NCI-H2196 (cell line): Measurements from ENCODE around the gene LYL1.

Experiments
- DNase-seq: peaks from one replicate; lab custom pipeline; 2025; ENCODE audit not compliant: unreplicated experiment; lab: John Stamatoyannopoulos, UW

Gene LYL1

DNA sequence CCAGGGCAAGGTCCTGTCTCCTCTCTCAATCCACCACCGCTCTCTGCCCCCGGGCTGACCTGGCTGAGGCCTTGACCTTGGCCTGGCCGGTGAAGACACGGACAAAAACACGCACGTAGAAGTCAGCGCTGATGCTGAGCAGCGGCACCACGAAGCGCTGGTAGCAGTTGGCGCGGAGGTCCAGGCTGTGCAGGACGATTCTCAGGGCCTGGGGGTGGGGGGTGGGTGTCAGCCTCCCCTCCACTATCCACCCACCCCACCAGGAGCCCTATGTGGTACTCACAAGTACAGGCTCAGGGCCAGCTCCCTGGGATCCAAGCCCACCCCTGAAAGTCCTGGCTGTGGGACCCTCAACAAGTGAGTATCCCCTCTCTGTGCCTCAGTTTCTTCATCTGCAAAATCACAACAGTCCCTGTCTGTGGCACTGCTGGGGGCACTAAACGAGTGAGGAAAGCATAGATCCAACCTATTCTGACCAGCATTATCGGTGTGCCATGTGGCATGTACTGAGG lies 7.5 kb upstream of the LYL1 start:
- DNase-seq: no peak

- DNase-seq: no peak
Measured at GRCh38 chr19:13109361-13110098, 6.9 kb upstream of the LYL1 start.

- DNase-seq: no peak
Measured at GRCh38 chr19:13104848-13105711, 2.4 kb upstream of the LYL1 start.

DNA sequence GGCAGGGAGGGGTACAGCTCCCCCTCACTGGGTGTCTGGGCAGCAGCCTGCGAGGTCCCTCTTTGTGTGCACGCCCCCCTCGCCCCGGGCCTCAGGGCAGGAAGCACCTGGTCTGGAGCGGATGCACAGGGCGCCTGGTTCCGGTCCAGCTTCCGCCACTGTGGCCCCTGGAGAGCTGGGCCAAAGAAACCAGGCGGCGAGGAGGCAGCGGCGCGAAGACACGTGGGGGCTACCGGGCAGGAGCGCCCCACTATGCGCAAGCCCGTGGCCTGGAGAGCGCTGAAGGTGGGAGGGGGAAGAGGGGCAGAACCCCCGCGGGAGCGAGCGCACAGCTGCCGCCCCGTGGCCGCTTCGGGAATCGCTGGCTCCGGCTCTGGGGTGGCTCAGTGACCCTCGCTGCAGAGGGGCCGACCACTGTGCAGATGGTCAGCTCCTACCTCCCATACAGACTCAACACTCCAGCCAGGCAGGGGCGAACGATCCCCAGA lies 1.7 kb upstream of the LYL1 start:
- no peak for DNase-seq

GRCh38 chr19:13103581-13104359 lies 1.1 kb upstream of the LYL1 start:
- DNase-seq: no peak

- no peak for DNase-seq
Measured at GRCh38 chr19:13102416-13102665, 317 bp downstream of the LYL1 start.

DNA sequence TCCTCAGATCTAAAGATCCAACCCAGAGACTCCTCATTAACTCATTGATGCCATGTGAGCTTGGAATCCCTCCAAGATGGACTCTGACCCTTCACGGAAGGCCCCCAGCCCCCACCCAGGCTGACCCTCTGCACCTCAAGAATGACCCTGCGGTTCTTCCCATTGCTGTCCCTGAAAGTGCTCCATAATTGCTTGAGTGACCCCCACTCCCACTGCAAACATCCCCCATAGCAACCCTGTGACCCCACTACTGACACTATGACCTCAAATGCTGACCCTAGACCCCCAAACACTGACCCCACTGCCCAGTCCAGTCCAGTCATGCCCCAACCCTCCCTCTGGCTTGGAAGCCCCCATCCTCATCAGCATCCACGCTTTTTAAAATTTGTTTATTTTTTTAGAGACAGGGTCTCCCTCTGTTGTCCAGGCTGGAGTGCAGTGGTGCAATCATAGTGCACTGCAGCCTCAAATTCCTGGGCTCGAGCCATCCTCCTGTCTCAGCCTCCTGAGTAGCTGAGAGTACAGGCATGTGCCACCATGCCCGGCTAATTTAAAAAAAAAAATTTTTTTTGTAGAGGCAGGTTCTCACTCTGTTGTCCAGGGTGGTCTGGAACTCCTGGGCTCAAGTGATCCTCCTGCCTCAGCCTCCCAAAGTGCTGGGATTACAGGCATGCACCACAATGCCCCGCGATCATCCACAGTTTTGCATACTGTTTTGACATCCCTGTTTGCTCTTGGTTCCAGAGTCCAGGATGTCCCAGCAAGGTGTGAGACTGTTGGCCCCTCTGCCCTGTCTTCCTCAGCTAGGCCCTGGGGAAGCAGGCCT lies 855 bp downstream of the LYL1 start:
- DNase-seq: no peak

GRCh38 chr19:13100841-13101589 lies 1.6 kb downstream of the LYL1 start:
- DNase-seq: no peak

- no peak for DNase-seq
Measured at GRCh38 chr19:13100031-13100588, 2.5 kb downstream of the LYL1 start.

DNA sequence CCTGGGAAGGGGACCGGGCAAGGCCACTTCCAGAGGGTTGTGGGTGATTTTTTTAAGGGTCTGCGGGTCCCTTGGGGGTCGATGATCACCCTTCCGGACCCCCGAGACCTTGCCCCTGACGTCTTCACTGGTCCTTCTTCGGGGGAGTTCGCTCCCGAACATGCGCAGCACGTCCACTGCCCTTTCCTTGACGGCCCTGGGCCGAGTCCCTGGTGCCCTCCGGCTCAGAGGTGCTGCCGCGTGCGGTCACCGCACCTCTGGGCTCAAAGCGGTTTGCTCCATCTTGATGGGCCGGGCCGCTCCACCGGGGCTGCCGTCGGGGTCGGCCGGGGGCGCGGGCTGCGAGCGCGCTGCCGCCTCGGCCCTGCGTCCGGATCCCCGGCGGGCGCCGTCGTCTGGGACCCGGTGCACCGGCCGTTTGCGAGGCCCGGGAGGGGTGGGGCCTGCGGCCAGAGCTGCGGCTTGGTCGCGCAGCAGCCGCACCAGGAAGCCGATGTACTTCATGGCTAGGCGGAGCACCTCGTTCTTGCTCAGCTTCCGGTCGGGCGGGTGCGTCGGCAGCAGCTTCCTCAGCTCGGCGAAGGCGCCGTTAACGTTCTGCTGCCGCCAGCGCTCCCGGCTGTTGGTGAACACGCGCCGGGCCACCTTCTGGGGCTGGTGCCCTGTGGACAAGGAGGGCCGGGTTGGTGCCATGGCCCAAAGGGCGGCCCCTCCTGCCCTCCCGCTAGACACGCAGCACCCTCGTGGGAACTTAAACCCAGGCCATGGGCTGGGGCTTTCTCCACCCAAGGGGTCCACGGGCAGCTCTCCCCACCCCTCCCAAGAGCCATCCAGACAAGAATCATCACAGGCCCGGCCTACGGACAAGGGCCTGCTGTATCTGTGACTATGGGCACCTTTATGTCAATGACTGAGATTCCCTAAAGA lies 3.3 kb downstream of the LYL1 start:
- peak; percentile 40 for DNase-seq

DNA sequence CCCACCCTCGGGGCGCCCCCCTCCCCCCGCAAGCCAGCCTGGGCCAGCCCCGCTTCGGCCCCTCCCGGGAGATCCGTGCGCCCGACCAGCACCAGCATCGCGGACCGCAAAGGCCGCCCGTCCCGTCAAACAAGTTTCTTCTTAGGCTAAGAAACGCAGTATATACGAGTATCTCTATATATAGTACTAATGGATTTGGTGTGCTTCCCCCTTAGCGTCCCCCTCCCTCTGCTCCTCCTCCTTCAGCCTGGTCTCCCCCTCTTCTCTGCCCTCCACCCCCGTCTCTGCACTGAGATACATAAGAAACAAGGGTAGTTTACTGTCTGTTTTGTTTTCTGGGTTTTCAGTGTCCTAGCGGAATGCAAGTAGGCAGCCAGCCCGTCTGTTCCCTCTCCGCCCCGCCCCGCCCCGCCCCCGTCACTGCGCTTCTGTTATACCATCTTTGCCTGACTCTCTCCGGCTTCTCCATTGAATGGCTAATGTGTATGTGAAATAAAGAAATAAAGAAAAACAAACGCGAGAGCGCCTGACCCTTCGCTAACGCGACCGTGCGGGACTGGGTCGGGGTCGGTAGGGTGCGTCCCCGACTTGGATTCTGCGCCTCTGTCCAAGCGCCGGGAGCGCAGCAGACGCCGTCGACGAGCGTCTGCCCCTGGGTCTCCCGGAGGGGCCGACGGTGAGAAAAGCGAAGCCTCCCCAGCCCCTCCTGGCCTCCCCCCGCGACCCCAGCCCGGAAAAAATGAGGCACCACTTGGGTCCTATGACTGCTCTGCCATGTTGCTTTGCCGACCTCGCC lies 4.2 kb downstream of the LYL1 start:
- no peak for DNase-seq

- DNase-seq: no peak
Measured at GRCh38 chr19:13097463-13098258, 5.0 kb downstream of the LYL1 start.

DNA sequence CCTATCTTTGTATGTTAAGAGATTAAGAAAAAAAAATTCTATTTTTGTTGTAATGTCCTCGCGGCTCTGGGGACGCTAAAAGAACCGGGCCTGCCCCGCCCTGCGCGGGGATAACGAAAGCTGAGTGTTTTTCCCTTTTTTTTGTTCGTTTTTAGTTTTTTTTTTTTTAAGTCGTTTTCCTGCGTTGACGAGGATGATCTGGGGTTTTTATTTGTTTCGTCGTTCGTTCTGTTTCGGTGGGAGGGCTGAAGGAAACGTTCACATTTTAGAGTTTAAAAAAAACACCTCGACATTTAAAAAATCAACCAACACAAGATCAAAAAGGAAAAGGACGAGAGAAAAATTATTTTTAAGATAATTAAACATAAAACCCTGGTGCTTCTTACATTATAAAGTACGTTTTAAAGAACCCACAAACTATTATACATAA lies 5.6 kb downstream of the LYL1 start:
- DNase-seq: no peak

DNA sequence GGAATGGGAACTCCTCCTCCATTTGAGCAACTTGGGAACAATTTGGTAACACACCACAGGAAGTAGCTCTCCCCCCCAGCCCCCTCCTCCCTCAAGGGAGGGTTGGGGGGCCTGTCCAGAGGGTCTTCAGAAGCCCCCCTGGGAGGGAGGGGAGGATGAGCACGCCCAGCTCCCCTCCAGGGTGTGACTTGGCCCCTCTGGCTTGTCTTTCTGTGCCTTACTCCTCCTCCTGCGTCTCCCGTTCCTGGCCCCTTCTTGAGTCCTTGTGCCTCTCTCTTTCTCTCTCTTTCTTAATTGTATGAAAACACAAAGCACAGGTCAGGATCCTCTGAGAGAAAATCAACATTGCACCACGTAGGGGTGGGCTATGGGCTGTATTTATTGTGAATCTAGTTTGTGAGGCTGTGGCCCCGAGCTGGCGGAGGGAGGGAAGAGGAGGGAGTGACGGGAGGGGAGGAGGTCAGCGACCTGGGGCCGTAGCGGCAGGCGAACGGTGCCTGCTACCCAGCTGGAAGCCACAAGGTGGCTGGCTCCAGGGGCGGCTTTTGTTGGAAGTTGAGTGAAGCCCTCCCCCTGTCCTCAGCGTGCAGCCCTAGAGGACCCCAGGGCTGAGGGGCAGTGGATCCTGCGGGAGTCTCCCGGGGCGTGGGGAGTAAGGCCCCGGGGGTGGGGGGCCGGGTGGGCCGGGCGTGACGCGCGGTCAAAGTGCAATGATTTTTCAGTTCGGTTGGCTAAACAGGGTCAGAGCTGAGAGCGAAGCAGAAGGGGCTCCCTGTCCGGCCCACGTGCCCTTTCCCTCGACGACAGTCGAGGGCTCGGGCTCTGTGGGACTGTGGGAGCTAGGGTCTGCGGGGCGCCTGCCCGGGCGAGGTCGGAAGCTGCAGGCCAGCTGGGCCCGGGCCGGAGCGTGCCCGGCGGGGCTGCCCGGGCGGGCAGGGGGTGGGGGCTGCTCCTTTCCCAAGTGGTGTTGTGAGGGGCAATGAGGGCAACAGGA lies 6.4 kb downstream of the LYL1 start:
- no peak for DNase-seq

- DNase-seq: no peak
Measured at GRCh38 chr19:13095393-13095784, 7.3 kb downstream of the LYL1 start.
